Calu3 (cell line): ENCODE measurements around the gene CUEDC1. TPM values are rescaled to one million over a fixed set of nuclear protein-coding genes. Genes with fewer than 3 reads are reported as not detected.

Source experiments
- BruUV-seq: library from RNA; stranded (reverse); fragments of 400-500 nt; replicated peaks from 2 replicates; lab custom pipeline; 2021; lab: Mats Ljungman, UMichigan
- CTCF ChIA-PET: fragments of 300-600 bp; sonication (Branson Sonifier 250); formaldehyde crosslinking; loops from one replicate; lab custom pipeline; 2022; ENCODE audit warnings: antibody characterized with exemption; lab: Charles Lee
- DNase-seq: peaks from one replicate; pipeline ENCODE4 v3.0.0; 2022
- H3K27ac Mint-ChIP-seq: one replicate; pipeline ENCODE4 v1.8.0; 2022; ENCODE audit warnings: mixed read lengths; ENCODE audit not compliant: unreplicated experiment
- H3K27me3 Mint-ChIP-seq: one replicate; pipeline ENCODE4 v1.8.0; 2022; ENCODE audit warnings: mixed read lengths; ENCODE audit not compliant: unreplicated experiment
- H3K36me3 Mint-ChIP-seq: one replicate; pipeline ENCODE4 v1.8.0; 2022; ENCODE audit warnings: mild to moderate bottlenecking, moderate library complexity, mixed read lengths; ENCODE audit not compliant: insufficient read depth, unreplicated experiment
- H3K4me1 Mint-ChIP-seq: one replicate; pipeline ENCODE4 v1.8.0; 2022; ENCODE audit warnings: mild to moderate bottlenecking, low read depth, mixed read lengths; ENCODE audit not compliant: unreplicated experiment
- H3K4me3 Mint-ChIP-seq: one replicate; pipeline ENCODE4 v1.8.0; 2022; ENCODE audit warnings: mild to moderate bottlenecking, low read depth, moderate library complexity, mixed read lengths; ENCODE audit not compliant: unreplicated experiment
- H3K9me3 Mint-ChIP-seq: one replicate; pipeline ENCODE4 v1.8.0; 2022; ENCODE audit warnings: low read depth, mixed read lengths; ENCODE audit not compliant: unreplicated experiment
- CTCF ChIP-seq: fragments of 200-600 bp; IDR thresholded peaks from one replicate; pipeline ENCODE4 v1.8.0; 2022; ENCODE audit warnings: antibody characterized with exemption; ENCODE audit not compliant: unreplicated experiment
- intact Hi-C: fragments of 100-400 bp; cut with micrococcal nuclease; formaldehyde crosslinking; loops from one replicate; pipeline ENCODE4 v1.10.0; 2022; ENCODE audit not compliant: unreplicated experiment
- total RNA-seq: library from RNA; stranded (reverse); gene quantifications from 2 replicates; pipeline ENCODE4 v1.2.3, GENCODE V29; 2022

Gene CUEDC1
- total RNA-seq, 1 experiment from 2014 or later = 30.9 TPM

DNA sequence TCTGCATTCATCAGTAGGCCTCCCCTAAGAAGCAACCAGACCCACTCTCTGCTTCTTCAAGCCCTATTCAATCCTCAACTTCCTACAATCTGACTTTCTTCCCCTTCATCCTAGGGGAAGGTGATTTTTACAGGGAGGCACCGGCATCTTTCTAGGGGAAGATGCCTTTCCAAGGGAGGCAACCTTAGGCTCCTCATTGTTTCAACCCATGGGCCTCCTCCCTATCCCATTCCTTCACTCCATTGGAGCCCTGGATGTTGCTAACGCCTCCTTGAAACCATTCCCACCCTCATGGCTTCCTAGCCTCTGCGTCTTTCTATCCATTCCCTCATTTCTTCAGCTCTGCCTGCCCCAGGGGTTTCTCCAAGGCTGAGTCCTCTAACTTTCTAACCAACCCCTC is 2.7 kb upstream of the CUEDC1 start:
- H3K36me3 Mint-ChIP-seq = peaks cover 12% of the 10 kb centered on the region
- CTCF ChIA-PET = no interaction called here
- no peak overlapping the region for H3K4me3 Mint-ChIP-seq
- H3K27ac Mint-ChIP-seq = no peak overlapping the region
- no peak for DNase-seq
- H3K9me3 Mint-ChIP-seq = no peaks in the 10 kb centered on the region
- H3K27me3 Mint-ChIP-seq = no peaks in the 10 kb centered on the region
- intact Hi-C loops = no loop called here
- H3K4me1 Mint-ChIP-seq = peaks cover 7% of the 10 kb centered on the region
- no TSS peak for BruUV-seq
- TF ChIP-seq CTCF = no peak

DNA sequence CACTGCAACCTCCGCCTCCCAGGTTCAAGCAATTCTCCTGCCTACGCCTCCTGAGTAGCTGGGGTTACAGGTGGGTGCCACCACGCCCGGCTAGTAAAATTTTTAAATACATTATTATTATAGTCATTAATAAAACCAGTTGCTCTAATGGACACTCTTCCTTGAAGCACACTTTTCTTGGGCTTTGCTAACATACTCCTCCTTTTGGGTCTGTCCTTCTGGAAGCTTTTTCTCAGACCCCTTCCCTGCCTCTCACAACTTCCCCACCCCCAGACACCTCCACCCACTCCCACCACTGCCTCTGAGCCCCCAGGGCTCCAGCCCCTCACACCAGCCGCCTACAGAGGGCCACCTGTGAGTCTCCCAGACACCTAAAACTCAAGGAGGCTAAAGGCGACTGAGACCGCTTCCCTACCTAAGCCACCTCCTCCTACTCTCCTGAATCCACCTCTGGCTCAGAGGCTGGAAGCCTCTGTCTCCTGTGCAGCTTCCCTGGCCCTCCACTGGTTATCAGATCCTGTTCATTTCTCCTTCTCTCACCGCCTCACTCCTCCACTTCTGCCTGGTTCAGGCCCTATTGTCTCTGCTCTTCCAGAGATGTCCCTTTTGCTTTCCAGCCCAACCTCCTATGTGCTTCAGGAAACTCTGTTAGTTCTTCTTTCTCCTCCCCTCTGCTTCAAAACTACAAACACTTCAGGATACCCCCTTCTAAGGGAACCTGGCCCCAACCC is 2.1 kb upstream of the CUEDC1 start:
- Mint-ChIP-seq H3K4me1 (peaks cover 12% of the 10 kb centered on the region), H3K36me3 (peaks cover 12% of the 10 kb centered on the region), H3K27me3 (no peaks in the 10 kb centered on the region), H3K4me3 (no peak overlapping the region), H3K27ac (no peak overlapping the region), H3K9me3 (no peaks in the 10 kb centered on the region)
- TF ChIP-seq CTCF = no peak
- no peak for DNase-seq
- no TSS peak for BruUV-seq
- CTCF ChIA-PET = no interaction called here
- intact Hi-C loops = no loop called here

DNA sequence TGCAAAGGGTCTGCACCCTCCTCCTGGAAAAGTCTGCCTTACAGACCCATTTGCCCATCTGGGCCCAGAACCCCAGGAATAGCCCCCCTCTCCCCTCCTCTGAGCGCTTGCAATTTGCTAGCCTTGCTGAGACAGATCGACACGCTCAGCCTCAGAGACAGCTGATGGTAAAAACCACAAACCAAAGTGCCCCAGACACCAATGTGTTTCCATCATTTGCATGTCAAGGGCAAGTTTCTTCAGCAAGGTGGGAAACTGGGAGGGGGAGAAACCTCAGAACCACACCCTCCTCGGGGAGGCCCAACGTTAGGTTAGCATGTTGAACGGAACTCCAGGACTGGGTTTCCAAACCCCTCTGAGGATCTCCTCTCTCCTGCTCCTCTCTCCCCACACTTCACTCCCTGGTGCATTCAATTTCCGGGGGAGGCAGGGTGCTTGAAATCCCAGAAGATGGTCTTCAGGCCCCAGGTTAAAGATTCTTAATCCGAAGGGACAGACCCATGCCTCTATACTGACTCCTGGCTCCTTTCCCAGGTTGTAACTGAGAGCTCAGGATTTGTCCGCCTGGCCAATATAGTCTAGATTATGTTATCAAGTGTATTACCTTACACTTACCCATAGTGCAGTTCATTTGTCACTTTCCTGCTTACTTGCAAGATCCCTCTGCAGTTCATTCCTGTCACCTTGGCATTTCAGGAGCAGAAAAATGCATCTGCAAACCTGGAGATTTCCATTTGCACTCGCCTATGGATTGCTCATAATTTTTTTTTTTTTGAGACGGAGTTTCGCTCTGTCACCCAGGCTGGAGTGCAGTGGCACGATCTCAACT is 1.3 kb upstream of the CUEDC1 start:
- H3K4me1 Mint-ChIP-seq = peaks cover 12% of the 10 kb centered on the region
- peaks cover 12% of the 10 kb centered on the region for H3K36me3 Mint-ChIP-seq
- no TSS peak for BruUV-seq
- TF ChIP-seq CTCF = no peak
- intact Hi-C loops = no loop called here
- no peak overlapping the region for H3K27ac Mint-ChIP-seq
- DNase-seq = no peak
- H3K9me3 Mint-ChIP-seq = no peaks in the 10 kb centered on the region
- no peaks in the 10 kb centered on the region for H3K27me3 Mint-ChIP-seq
- CTCF ChIA-PET = interaction anchor here (1.1 to 1.4 kb wide), 2 partner anchors 64 to 81 kb away, joined by 3 to 4 read pairs; no protein-coding TSS in a partner anchor
- peak overlapping the region; percentile 63 for H3K4me3 Mint-ChIP-seq

GRCh38 chr17:57954397-57955182 is 622 bp downstream of the CUEDC1 start:
- Mint-ChIP-seq H3K36me3 (peaks cover 26% of the 10 kb centered on the region), H3K9me3 (no peaks in the 10 kb centered on the region), H3K27me3 (no peaks in the 10 kb centered on the region), H3K4me3 (peak overlapping the region; percentile 67), H3K4me1 (peaks cover 19% of the 10 kb centered on the region), H3K27ac (peak overlapping the region; percentile 70)
- BruUV-seq = no TSS peak
- CTCF ChIA-PET = interaction anchor here (0.6 to 1.3 kb wide), 6 partner anchors 11 to 79 kb away, joined by 3 to 4 read pairs (median 4); no protein-coding TSS in a partner anchor
- intact Hi-C loops = loop anchor here (2.0 kb wide), 1 partner anchor 54 kb away; no protein-coding TSS in a partner anchor
- TF ChIP-seq CTCF = no peak
- DNase-seq = peak; percentile 48
